Neutrophil (primary cell): ENCODE measurements around the gene BBS12.

Source experiments
- H3K27ac ChIP-seq: fragments of 200-600 bp; sonication (generic); 2 replicates; pipeline ENCODE4 v1.5.1; 2016; ENCODE audit warnings: mild to moderate bottlenecking, moderate library complexity
- H3K27me3 ChIP-seq: fragments of 200-600 bp; sonication (generic); 2 replicates; pipeline ENCODE4 v1.6.0; 2016; ENCODE audit warnings: mild to moderate bottlenecking
- H3K36me3 ChIP-seq: fragments of 200-600 bp; sonication (generic); 2 replicates; pipeline ENCODE4 v1.5.1; 2017
- H3K4me1 ChIP-seq, 2 experiments: fragments of 200-600 bp in 1 of 2; sonication (generic) in 1 of 2; 1 replicate in 1 of 2; 2 replicates in 1 of 2; pipeline versions ENCODE4 v1.5.1 to v1.6.1; 2013 to 2016; ENCODE audit warnings: low read depth in 1 of 2, low read length in 1 of 2, mild to moderate bottlenecking in 1 of 2, moderate library complexity in 1 of 2; ENCODE audit not compliant: control insufficient read depth in 1 of 2, insufficient read depth in 1 of 2
- H3K4me3 ChIP-seq, 2 experiments: fragments of 200-600 bp in 1 of 2; sonication (generic) in 1 of 2; 1 replicate in 1 of 2; 2 replicates in 1 of 2; pipeline ENCODE4 v1.5.1; 2013 to 2016; ENCODE audit warnings: low read depth in 1 of 2, low read length in 1 of 2, mild to moderate bottlenecking in 1 of 2, moderate library complexity in 1 of 2
- H3K9me3 ChIP-seq: fragments of 200-600 bp; sonication (generic); 2 replicates; pipeline ENCODE4 v1.5.1; 2016
- CTCF ChIP-seq: fragments of 200-600 bp; sonication (generic); IDR thresholded peaks from 2 replicates; pipeline ENCODE4 v1.5.1; 2016; ENCODE audit warnings: antibody characterized with exemption

BBS12 gene

GRCh38 chr4:122746485-122746965 lies 14.0 kb downstream of the BBS12 start:
- Histone ChIP-seq H3K4me3 (no peak overlapping the region), H3K27ac (no peak overlapping the region), H3K9me3 (no peaks in the 10 kb centered on the region), H3K27me3 (no peaks in the 10 kb centered on the region), H3K36me3 (no peaks in the 10 kb centered on the region), H3K4me1 (peaks cover 14 to 16% of the 10 kb centered on the region in 2 experiments)
- no peak for TF ChIP-seq CTCF

GRCh38 chr4:122747068-122747467 lies 14.6 kb downstream of the BBS12 start:
- no peak for TF ChIP-seq CTCF
- H3K4me3 ChIP-seq: no peak overlapping the region
- no peaks in the 10 kb centered on the region for H3K27me3 ChIP-seq
- H3K27ac ChIP-seq: no peak overlapping the region
- peaks cover 14 to 16% of the 10 kb centered on the region in 2 experiments for H3K4me1 ChIP-seq
- no peaks in the 10 kb centered on the region for H3K9me3 ChIP-seq
- no peaks in the 10 kb centered on the region for H3K36me3 ChIP-seq

- H3K27me3 ChIP-seq: no peaks in the 10 kb centered on the region
- no peaks in the 10 kb centered on the region for H3K9me3 ChIP-seq
- no peak overlapping the region for H3K4me3 ChIP-seq
- peaks cover 14 to 16% of the 10 kb centered on the region in 2 experiments for H3K4me1 ChIP-seq
- TF ChIP-seq CTCF: no peak
- no peaks in the 10 kb centered on the region for H3K36me3 ChIP-seq
- no peak overlapping the region for H3K27ac ChIP-seq
Observed at GRCh38 chr4:122747883-122748282, 15.4 kb downstream of the BBS12 start.

- no peak for TF ChIP-seq CTCF
- Histone ChIP-seq H3K4me1 (no peaks in the 10 kb centered on the region), H3K27me3 (peaks cover 9% of the 10 kb centered on the region), H3K27ac (no peak overlapping the region), H3K9me3 (no peaks in the 10 kb centered on the region), H3K36me3 (no peaks in the 10 kb centered on the region), H3K4me3 (no peak overlapping the region)
Observed at GRCh38 chr4:122749704-122750454, 17.4 kb downstream of the BBS12 start.

GRCh38 chr4:122755675-122756074 lies 23.2 kb downstream of the BBS12 start:
- peaks cover 26% of the 10 kb centered on the region for H3K27me3 ChIP-seq
- no peaks in the 10 kb centered on the region for H3K36me3 ChIP-seq
- H3K4me1 ChIP-seq: no peaks in the 10 kb centered on the region
- no peaks in the 10 kb centered on the region for H3K9me3 ChIP-seq
- no peak overlapping the region for H3K27ac ChIP-seq
- TF ChIP-seq CTCF: no peak
- no peak overlapping the region for H3K4me3 ChIP-seq
